Measurements from ENCODE around the gene ANXA4. TPM values are rescaled to one million over a fixed set of nuclear protein-coding genes. Genes with fewer than 3 reads are reported as not detected.
A peak's percentile ranks its signal among the peaks of the same experiment; 100 is the strongest.

The ANXA4 gene
- total and polyA plus RNA-seq, 2 of the 13 experiments (the other 11 are each of a cell fraction or from before 2014, with no cell fraction given): 155 to 168 TPM

GRCh38 chr2:69830045-69830905, 88.3 kb downstream of the ANXA4 start (continued):
- 0 out of 2 replicates have a peak, but pooled peaks have one; percentile 49 for TF ChIP-seq ZSCAN20 (CRISPR knock-in tag; IDR thresholded peaks at IDR 0.05; ENCODE audit: borderline replicate concordance)
- no peak for TF ChIP-seq HMG20A (CRISPR knock-in tag; IDR thresholded peaks at IDR 0.05; ENCODE audit: borderline replicate concordance)
- TF ChIP-seq SUZ12 (IDR thresholded peaks at IDR 0.05; ENCODE audit: low read depth, low read length): no peak
- TF ChIP-seq, protein P1, sequence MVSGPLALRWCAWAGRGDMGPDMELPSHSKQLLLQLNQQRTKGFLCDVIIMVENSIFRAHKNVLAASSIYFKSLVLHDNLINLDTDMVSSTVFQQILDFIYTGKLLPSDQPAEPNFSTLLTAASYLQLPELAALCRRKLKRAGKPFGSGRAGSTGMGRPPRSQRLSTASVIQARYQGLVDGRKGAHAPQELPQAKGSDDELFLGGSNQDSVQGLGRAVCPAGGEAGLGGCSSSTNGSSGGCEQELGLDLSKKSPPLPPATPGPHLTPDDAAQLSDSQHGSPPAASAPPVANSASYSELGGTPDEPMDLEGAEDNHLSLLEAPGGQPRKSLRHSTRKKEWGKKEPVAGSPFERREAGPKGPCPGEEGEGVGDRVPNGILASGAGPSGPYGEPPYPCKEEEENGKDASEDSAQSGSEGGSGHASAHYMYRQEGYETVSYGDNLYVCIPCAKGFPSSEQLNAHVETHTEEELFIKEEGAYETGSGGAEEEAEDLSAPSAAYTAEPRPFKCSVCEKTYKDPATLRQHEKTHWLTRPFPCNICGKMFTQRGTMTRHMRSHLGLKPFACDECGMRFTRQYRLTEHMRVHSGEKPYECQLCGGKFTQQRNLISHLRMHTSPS (CRISPR knock-in tag; IDR thresholded peaks at IDR 0.05; ENCODE audit: low read depth): no peak
- TF ChIP-seq MXD4 (CRISPR knock-in tag; IDR thresholded peaks at IDR 0.05): no peak
- no peak for TF ChIP-seq SMAD3 (CRISPR knock-in tag; IDR thresholded peaks at IDR 0.05)
- TF ChIP-seq MAFF (IDR thresholded peaks at IDR 0.05; ENCODE audit: low read depth, low read length): 0 out of 2 replicates have a peak, but pooled peaks have one; percentile 1
- TF ChIP-seq DNMT1 (CRISPR knock-in tag; IDR thresholded peaks at IDR 0.05): no peak
- TF ChIP-seq ZMYM2 (CRISPR knock-in tag; IDR thresholded peaks at IDR 0.05): no peak
- no peak for TF ChIP-seq ZNF44 (CRISPR knock-in tag; IDR thresholded peaks at IDR 0.05)
- no peak for TF ChIP-seq TBP (CRISPR knock-in tag; IDR thresholded peaks at IDR 0.05)
- TF ChIP-seq FOXP1 (IDR thresholded peaks at IDR 0.05): no peak
- TF ChIP-seq FOXP1 (CRISPR knock-in tag; IDR thresholded peaks at IDR 0.05): no peak
- TF ChIP-seq WIZ (CRISPR knock-in tag; IDR thresholded peaks at IDR 0.05): no peak
- TF ChIP-seq, protein P2, sequence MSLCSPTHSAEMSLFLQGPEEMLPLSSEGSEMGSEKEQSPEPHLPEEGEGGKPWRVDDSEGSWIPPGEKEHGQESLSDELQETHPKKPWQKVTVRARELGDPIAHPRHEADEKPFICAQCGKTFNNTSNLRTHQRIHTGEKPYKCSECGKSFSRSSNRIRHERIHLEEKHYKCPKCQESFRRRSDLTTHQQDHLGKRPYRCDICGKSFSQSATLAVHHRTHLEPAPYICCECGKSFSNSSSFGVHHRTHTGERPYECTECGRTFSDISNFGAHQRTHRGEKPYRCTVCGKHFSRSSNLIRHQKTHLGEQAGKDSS (CRISPR knock-in tag; IDR thresholded peaks at IDR 0.05; ENCODE audit: borderline replicate concordance, low read depth): no peak
- 0 out of 2 replicates have a peak, but pooled peaks have one; percentile 25 for TF ChIP-seq FOXK2 (IDR thresholded peaks at IDR 0.05)
- TF ChIP-seq ISL2 (CRISPR knock-in tag; IDR thresholded peaks at IDR 0.05): 0 out of 2 replicates have a peak, but pooled peaks have one; percentile 20
- TF ChIP-seq MAZ (IDR thresholded peaks at IDR 0.05; ENCODE audit: borderline replicate concordance, low read depth, low read length): no peak
- TF ChIP-seq MAZ (CRISPR knock-in tag; IDR thresholded peaks at IDR 0.05; ENCODE audit: low read depth): no peak
- TF ChIP-seq BCL6 (CRISPR knock-in tag; IDR thresholded peaks at IDR 0.05): no peak
- no peak for TF ChIP-seq ZNF75D (CRISPR knock-in tag; IDR thresholded peaks at IDR 0.05; ENCODE audit: borderline replicate concordance)
- no peak for TF ChIP-seq MLX (CRISPR knock-in tag; IDR thresholded peaks at IDR 0.05)
- TF ChIP-seq SALL2 (CRISPR knock-in tag; IDR thresholded peaks at IDR 0.05): no peak
- TF ChIP-seq, protein P3, sequence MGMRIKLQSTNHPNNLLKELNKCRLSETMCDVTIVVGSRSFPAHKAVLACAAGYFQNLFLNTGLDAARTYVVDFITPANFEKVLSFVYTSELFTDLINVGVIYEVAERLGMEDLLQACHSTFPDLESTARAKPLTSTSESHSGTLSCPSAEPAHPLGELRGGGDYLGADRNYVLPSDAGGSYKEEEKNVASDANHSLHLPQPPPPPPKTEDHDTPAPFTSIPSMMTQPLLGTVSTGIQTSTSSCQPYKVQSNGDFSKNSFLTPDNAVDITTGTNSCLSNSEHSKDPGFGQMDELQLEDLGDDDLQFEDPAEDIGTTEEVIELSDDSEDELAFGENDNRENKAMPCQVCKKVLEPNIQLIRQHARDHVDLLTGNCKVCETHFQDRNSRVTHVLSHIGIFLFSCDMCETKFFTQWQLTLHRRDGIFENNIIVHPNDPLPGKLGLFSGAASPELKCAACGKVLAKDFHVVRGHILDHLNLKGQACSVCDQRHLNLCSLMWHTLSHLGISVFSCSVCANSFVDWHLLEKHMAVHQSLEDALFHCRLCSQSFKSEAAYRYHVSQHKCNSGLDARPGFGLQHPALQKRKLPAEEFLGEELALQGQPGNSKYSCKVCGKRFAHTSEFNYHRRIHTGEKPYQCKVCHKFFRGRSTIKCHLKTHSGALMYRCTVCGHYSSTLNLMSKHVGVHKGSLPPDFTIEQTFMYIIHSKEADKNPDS (CRISPR knock-in tag; IDR thresholded peaks at IDR 0.05): no peak
- TF ChIP-seq RCOR2 (CRISPR knock-in tag; IDR thresholded peaks at IDR 0.05): no peak

Data from HepG2 (cell line).